Activated CD4-positive, alpha-beta T cell treated with anti-CD3 and anti-CD28 coated beads, Interleukin-10, Interleukin-2, amounts not matched to agents 100 ng/mL and 50 ng/mL, durations not matched to agents 16 hours and 8 hours (primary cell): ENCODE results near the gene MEGF6.

ENCODE experiments used
- DNase-seq: peaks from one replicate; pipeline ENCODE4 v3.0.0-alpha.2; 2020

MEGF6 gene

DNA sequence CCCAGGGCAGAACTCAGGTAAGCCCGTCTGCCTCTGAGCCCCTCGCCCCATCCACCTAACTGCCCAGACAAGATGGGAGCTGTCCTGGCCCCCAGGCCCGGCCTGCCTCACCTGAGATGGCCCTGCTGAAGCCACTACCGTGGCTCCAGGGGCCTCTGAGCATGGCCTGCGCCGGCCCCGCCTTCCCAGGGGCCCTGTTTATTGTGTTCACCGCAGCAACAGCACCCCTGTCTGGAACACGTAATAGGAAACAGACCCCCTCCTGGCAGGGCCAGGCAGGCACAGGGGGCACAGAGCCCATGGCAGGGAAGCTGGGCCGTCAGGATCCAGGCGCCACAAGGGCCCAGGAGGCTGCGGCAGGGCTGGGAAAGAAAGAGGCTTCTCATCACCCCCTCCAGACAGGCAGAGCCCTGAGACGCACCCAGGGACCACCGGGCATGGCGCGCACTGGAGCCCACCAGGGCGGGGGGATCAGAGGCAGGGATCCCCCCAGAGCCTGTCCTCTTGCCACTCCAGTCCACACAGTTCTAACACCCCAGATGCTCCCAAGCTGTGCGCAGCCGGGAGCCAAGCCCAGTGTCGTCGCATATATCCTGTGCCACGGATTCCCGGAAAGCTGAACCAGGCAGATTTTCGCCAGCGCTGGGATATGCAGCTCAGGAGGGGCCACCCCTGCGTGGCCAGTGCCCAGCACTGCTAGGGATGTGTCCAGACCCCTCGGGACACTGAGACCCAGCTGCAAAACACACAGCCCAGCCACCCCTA lies 94.2 kb downstream of the MEGF6 start:
- no peak for DNase-seq

DNA sequence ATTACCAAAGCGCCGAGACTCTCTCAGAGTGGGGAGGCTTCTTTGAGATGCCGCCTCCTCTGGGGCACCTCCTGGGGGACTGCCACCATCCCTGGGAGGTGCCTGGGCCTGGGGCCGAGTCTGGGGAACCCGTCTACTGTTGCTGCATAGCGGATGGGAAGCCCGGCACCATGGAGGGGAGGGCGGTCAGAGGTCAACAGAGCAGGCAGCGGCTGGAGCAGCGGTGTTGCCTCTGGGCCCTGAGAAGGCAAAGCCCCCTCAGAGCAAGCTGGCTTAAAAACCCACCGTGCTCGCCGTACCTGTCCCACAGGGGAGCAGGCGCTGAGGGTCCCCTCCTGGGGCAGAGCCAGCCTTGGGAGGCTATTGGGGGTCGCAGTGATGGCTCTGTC lies 94.8 kb downstream of the MEGF6 start:
- no peak for DNase-seq

DNA sequence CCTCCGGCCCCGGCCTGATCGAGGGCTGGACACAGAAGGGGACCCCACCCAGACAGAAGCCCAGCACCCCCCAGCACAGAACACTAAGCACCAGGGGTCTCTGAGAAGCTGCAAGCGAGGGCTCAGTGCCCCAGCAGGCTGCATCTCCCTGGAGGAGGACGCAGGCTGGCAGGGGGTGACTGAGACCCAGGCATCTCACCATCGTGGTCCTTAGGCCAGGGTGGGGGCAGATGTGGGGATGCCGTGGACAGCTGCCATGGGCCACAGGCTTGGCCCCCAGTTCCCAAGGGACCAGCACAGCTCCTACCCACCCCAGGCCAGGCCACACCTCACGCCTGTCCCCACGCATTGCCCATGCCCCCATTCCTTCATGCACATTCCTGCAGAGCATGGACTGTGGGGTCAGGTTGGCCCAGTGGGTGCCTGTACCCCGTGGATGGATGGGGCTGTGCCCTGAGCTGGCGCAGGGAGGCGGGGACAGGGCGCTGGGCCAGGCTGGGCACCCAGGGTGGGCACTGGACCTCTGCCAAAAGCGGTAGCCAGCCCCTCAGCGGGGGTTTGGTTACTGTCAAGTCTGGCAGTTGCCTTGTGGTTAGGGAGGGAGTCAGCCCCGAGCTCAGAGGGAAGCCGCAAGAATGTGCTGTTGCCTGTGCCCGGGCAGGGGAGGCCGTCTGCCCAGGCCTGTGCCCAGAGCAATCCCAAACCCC lies 95.4 kb downstream of the MEGF6 start:
- DNase-seq: no peak

DNA sequence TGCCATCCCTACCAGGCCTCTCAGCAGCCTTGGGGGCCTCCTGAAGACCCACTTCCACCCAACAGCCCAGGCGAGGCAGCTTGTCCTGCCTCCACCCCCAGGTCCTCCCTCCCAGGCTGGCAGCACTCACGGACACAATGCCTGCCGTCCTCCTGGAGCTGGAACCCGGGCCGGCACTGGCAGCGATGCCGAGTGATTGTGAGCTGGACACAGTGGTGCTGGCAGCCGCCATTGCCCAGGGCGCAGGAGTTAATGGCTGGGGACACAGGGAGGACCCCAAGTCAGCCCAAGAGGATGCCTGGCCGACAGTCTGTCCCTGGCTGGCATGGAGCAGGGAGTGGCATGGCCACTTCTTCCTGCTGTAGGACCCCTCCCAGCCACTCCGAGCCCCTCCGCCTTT lies 96.0 kb downstream of the MEGF6 start:
- DNase-seq: no peak

DNA sequence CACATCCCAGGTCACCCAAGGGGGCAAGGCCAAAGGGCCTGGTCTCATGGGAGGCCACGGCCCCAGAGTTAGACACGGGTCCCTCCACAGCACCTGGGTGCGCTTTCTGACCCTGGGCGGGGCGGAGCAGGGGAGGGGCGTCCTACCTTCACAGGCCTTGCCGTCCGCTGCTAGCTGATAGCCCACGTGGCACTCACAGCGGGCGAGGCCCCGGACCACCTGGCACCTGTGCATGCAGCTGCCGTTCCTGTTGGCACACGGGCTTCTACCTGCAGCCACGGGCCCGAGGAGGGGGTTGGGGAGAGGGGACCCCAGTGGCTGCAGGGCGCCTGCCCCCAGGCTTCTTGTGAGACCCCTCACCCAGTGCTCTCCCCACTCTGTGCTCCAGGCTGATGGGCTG lies 96.9 kb downstream of the MEGF6 start:
- DNase-seq: no peak

DNA sequence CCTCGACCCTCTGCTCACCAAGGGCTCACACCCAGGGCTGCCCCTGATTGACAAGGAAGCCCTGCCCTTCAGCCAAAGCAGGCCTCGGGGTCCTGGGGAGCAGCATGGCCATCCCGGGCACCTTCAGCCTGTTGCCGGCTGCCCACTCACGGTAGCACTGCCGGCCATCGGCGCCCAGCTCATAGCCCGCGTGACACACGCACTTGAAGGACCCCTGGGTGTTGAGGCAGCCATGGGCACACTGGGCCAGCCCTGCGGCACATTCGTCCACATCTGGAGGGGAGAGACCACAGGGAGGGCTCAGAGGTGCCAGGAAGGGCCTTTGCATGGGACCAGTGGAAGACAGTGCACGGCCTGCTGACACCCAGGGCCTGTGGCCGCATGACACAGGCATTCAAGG lies 99.5 kb downstream of the MEGF6 start:
- DNase-seq: no peak

DNA sequence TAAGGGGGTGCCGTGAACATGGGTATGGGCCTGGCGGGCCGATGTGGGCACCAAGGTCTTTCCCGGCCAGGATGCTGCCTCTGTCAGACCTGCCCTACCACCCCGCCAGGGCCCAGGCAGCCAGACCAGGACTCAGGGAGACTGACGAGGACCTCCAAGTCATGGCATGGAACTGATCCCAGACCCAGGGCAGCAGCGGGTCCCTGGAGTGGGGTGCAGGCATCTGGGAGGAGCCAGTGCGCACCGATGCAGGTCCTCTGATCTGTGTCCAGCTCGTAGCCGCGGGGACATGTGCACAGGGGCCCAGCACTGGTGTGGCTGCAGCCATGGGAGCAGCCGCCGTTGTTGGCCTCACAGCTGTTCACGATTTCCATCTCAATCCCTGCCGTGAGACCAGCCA lies 100.0 kb downstream of the MEGF6 start:
- DNase-seq: no peak

DNA sequence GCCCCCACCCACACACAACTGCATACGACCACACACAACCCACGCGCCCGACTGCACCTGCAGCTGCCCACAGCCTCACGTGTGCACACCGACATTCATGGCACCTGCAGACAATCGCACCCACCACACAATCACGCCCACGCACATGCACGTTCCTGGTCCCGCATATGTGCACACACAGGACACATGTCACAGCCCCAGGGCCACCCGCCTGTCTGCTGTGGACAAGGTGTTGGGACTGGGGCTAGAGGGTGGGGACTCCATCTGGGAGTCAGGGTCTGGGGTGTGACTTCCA lies 100.4 kb downstream of the MEGF6 start:
- DNase-seq: no peak

DNA sequence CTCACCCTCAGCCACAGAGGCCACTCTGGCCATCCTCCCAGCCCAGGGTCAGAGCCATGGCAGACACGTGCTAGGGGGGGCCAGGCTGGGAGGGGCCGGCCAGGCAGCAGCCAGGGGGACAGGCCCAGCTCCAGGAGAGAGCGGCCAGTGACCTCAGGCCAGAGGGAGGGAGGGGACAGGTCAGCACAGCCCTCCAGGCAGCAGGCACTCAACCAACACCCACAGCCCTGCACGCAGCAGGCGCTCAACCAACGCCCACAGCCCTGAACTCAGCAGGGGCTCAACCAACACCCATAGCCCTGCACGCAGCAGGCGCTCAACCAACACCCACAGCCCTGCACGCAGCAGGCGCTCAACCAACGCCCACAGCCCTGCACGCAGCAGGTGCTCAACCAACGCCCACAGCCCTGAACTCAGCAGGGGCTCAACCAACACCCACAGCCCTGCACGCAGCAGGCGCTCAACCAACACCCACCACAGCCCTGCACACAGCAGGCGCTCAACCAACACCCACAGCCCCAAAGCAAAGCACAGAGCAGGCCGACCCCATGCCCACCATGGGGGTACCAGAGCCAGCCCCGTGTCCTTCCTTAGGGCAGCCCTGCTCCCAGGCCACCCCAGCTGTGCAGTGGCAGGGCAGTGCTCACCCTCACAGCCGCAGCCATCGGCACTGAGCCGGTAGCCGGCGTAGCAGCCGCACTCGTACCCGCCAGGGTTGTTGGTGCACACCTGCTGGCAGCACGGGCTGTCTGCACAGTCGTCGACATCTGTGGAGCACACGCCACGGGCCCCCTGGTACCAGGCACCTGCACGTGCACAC lies 101.0 kb downstream of the MEGF6 start:
- DNase-seq: no peak

DNA sequence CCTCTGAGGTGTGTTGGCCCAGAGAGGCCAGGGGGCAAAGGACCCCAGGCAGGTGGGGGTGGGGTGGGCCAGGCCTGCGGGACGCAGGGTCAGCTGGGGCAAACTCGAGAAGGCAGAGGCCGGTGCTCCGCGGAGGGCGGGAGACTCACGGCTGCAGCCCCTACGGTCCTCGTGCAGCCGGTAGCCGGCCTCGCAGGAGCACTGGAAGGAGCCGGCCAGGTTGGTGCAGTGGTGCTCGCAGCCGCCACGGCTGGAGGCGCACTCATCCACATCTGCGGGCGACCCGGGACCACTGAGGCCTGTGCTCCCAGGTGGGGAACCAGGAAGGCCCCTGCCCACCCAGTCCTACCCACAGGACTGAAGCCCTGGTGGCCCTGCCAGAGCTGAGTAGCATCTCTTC lies 101.6 kb downstream of the MEGF6 start:
- DNase-seq: no peak

DNA sequence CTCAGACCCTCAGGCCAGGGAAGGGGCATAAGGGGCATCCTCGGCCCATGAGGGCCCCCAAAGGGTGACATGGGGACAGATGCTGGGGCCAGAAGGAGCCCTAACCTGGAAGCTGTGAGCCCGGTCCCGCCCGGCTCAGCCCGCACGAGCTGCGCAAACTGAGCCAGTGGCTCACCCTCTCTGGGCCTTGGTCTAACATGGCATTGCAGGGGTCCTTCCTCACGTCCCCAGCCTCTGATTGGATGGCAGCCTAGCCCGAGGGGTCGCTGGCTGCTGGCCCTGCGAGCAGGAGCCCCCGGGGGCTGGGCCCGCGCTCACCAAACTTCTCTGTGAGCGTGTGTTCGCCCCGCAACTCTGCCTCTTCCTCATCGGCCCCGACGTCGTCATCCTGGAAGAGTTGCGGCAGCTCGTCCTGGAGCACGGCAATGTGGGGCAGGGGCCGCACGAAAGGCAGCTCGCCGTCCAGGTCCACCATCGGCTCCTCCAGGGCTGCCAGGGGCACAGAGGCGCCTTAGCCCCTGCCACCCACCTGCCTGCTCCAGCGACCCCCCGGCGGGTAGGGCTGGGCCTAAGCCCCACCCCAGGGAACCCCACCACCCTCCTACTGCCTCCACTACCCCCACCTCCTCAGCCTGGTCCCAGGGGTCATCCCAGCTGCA lies 102.4 kb downstream of the MEGF6 start:
- DNase-seq: no peak

DNA sequence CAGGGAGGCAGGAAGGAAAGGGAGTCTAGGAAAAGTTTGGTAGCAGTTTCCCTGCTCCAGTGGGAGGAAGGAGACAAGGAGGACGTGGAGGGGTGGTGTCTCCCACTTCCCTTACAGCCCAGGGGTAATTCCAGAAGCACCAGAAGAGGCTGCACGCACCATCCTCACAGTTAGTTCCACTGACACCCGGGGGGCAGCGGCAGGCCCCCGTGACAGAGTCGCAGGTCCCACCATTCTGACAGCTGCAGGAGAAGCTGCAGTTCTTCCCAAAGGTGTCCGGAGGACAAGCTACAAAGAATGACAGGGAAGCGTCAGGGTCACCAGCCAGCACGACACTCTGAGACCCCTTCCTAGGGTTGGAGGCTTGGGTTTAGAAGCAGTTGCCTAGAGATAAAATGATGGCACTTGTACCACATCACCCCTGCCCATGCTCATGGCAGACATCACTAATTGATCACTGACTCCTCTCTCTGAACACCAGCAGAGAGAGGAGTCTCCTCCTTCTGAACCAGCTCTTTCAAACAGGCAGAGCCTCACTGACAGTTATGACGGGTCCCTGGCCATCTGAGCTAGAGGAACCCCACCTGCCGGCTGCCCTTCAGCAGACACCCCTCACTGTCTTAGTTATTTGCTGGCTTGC lies 103.6 kb downstream of the MEGF6 start:
- no peak for DNase-seq

DNA sequence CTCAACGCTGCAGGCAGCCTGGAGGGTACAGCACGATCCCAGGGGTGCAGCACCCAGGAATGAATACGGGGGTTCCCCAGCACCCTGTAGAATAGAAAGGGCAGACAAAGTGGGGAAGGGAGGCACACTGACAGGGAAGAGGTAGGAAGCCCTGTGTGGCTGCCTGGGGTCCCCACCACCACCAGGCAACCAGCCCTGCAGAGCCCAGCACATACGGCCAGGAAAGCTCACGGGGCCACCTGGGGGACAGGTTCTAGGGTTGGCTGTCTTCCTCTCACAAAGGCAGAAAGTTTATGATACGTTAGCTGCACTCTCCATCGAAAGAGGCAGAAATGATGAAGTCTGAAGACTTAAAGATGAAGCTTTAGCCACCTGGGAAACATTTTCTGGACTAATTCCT lies 104.4 kb downstream of the MEGF6 start:
- no peak for DNase-seq

DNA sequence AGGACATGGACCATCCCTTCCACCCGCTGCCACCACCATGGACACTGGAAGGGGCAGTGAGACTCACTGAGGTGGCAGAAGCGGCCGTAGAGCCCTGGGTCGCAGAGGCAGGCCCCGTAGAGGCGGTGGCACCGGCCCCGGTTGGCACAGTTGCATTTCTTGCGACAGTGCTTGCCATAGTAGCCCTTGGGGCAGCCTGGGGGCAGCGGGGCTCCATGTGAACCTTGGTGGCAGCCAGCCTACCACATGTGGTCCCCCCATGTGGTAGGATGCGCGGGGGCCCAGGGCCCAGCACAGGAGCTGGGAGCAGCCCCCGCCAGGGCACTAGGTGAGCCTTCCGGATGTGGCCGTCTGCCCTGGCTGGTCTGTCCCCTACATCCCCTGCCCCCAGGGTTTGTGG lies 105.3 kb downstream of the MEGF6 start:
- DNase-seq: no peak

DNA sequence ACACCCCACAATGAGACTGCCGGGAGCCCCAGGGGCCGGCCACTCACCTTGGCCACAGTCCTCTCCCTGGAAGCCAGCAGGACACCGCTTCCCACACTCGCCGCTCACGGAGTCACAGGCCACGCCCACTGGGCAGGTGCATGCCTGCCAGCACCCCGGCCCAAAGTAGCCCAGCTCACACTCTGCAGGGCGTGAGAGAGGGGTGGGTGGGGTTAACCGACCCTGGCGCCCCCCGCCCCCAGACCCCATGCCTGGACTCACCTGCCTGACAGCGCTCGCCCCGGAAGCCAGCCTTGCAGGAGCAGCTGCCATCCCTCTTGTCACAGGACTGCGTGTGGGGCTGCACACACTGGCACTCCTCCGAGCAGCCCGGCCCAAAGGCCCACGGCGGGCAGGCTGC lies 106.1 kb downstream of the MEGF6 start:
- DNase-seq: no peak

DNA sequence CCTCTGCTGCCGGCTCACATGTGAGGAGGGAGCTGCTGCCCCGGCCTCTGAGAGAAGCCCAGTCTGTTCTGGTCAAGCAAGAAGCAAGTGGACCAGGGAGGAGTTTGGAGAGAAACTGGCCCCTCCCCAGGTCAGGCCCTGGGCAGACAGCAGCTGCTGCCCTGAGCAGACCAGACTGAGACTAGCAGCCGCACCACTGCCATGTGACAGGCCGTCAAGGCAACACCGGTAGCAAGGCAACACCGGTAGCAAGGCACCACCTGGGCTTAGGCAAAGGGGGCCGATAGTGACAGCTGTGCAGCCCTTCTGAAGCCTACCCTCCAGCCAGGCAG lies 106.5 kb downstream of the MEGF6 start:
- no peak for DNase-seq

DNA sequence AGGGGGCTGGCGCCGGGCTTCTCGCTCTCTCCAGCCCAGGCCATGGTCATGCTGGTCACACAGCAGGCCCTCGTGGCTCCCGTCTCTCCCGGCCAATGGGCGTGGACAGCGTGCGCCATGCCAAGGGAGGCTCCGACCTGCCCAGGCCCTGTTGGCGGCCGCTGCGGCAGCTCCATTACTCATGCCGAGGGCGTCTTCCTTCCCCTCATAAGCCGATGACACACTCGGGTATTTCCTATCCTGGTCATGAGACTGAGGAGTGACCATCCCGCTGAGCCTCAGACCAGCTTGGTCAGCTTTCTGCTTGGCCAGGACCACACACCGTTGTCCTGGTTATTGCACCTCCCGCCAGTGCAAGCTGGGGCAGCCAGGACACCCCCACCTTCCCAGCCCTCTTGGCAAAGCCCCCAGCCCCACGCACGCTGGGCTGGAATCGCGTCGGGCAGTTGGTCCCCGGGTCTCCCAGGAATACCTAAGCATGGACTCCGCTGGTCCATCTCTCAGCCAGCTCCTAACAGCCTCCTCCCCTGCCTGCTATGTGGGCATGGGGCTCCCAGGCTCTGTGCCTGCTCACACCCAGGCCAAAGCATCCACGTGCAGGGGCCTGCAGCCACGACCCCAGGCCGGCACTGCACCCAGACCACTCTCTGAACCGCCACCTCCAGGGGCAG lies 107.0 kb downstream of the MEGF6 start:
- no peak for DNase-seq

DNA sequence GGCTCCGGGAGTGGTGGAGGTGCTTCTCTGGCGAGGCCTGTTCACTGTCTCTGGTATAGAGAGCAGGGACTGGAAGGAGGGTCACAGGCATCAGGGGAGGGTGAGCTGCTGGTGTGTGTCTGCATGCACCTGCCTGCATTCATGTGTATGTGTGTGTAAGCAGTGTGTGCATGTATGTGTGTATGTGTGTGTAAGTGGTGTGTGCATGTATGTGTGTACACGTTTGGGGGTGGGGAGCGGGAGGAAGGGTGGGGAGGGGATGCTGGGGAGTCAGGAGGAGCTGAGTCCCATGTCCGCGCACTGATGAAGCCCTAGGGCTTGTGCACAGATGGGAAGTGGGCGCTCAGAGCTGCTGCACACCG lies 107.8 kb downstream of the MEGF6 start:
- no peak for DNase-seq

DNA sequence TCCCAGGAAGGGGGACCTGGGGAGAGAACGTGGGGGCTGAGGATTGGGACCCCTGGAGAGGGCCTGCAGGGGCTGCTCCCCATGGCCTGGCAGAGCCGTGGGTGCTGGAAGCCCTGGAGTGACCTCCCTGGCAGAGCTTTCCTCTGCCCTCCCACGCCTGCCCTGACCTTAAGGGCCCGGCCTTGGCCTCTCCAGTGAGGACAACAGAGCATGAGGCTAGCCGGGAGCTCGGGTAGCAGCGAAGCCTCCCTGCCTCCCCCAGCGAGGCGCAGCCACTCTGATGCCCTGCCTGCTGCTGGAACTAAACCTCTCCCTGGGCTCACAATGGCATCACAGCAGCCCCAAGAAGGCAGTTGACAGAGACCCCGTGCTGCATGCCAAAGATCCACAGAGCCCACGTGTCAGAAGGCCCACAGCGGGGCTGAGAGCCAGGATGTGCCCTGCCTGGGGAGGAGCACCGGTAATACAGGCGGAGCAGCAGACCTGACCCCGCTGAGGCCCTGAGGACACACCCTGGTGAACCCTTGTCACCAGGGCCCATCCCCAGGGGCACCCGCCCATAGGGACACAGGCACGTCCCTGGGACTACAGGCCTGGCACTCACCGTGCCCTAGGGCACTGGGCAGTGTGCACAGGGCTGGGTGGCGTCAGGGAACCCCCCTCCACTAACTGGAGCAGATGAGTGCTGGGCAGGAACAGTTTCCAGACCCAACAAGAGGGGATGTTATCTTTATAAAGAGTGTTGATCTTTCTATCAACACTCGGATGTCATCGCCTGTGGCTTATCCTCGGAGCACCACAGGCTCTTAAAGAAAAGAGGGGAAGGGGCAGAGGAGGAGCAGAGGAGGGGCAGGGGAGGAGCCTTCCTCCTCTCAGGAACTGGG lies 108.4 kb downstream of the MEGF6 start:
- DNase-seq: no peak

DNA sequence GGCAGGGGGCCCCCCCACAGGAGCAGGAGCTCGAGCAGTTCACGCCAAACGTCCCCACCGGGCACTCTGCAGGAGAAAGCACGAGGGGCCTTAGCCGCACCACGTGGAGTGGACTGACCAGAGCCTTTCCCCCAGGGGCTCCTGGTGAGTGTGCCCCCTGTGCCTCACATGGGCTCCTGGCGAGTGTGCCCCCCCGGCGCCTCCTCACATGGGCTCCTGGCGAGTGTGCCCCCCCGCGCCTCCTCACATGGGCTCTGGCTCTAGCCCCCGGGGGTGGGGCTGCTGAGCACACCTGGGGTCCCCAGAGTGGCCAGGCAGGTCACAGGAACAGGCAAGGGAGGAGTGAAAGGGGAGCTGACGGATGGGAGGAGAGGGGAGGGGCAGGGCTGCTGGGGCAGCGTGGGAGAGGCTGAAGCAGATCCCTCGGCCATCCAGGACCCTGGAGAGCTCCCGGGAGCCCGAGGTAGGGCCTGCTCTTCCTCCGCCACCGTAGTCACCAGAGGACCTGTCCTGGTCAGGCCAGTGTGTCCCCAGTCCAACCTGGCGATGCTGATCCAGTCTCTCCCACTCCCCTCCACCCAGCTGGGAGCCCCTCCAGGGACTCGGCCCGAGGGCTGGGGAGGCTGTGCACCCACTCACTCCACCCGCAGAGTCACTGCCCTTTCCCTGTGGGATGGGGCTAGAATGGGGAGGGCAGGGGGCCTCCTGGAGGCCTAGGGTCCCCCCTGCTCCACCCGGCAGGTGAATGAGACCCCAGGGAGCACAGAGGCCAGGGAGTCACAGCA lies 109.3 kb downstream of the MEGF6 start:
- DNase-seq: peak; percentile 19

DNA sequence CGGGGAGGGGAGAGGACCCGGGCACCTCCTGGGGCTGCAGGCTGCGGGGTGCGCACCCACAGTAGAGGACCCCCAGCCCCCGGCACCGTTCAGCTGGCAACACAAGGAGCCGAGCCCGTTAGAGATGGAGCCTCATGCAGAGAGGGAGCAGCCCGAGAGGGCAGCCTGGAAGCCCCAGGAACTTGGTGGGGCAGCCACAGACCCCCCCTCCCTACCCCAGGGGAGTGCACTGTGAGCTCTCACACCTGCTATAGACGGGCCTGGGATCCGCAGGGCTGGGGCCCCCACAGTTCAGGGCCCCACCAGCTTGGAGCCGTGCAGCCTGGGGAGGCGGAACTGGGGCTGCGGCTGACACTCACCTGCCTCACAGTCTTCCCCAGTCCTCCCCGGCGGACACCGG lies 109.9 kb downstream of the MEGF6 start:
- no peak for DNase-seq
